Activated CD4-positive, alpha-beta T cell treated with anti-CD3 and anti-CD28 coated beads, Interleukin-2, amount 50 U/mL, for 16 hours (primary cell): ENCODE results near the gene DYNC1I1.

Experiments used
- DNase-seq: peaks from one replicate; pipeline ENCODE4 v3.0.0-alpha.2; 2020

DYNC1I1 gene

GRCh38 chr7:95794917-95795515, 22.7 kb downstream of the DYNC1I1 start:
- DNase-seq, result peak; percentile 23

GRCh38 chr7:95796617-95797016, 24.3 kb downstream of the DYNC1I1 start:
- DNase-seq, result no peak

GRCh38 chr7:95798401-95798930, 26.1 kb downstream of the DYNC1I1 start:
- no peak for DNase-seq

- no peak for DNase-seq
Observed at GRCh38 chr7:95800787-95801186, 28.4 kb downstream of the DYNC1I1 start.

GRCh38 chr7:95802270-95802669, 29.9 kb downstream of the DYNC1I1 start:
- no peak for DNase-seq

GRCh38 chr7:95804052-95804451, 31.7 kb downstream of the DYNC1I1 start:
- DNase-seq, result no peak

GRCh38 chr7:95805909-95806308, 33.6 kb downstream of the DYNC1I1 start:
- DNase-seq, result no peak

GRCh38 chr7:95808396-95808795, 36.0 kb downstream of the DYNC1I1 start:
- no peak for DNase-seq

- no peak for DNase-seq
Observed at GRCh38 chr7:95811846-95812445, 39.6 kb downstream of the DYNC1I1 start.

- no peak for DNase-seq
Observed at GRCh38 chr7:95814721-95815120, 42.4 kb downstream of the DYNC1I1 start.

GRCh38 chr7:95817866-95818640, 45.7 kb downstream of the DYNC1I1 start:
- DNase-seq, result no peak

GRCh38 chr7:95820778-95821177, 48.4 kb downstream of the DYNC1I1 start:
- DNase-seq, result no peak

GRCh38 chr7:95822717-95823116, 50.4 kb downstream of the DYNC1I1 start:
- DNase-seq, result no peak

GRCh38 chr7:95824616-95825015, 52.3 kb downstream of the DYNC1I1 start:
- DNase-seq, result no peak

- no peak for DNase-seq
Observed at GRCh38 chr7:95828824-95829790, 56.8 kb downstream of the DYNC1I1 start.

GRCh38 chr7:95840953-95841950, 68.9 kb downstream of the DYNC1I1 start:
- DNase-seq, result peak; percentile 1

GRCh38 chr7:95843286-95843685, 70.9 kb downstream of the DYNC1I1 start:
- DNase-seq, result no peak

- DNase-seq, result no peak
Observed at GRCh38 chr7:95845007-95845406, 72.7 kb downstream of the DYNC1I1 start.

GRCh38 chr7:95847061-95847460, 74.7 kb downstream of the DYNC1I1 start:
- no peak for DNase-seq

- DNase-seq, result no peak
Observed at GRCh38 chr7:95859429-95859828, 87.1 kb downstream of the DYNC1I1 start.

- no peak for DNase-seq
Observed at GRCh38 chr7:95861041-95861440, 88.7 kb downstream of the DYNC1I1 start.
